ENCODE measurements around the gene CORO6.

- TF ChIP-seq POLR2A (IDR thresholded peaks at IDR 0.05): no peak
- TF ChIP-seq POLR2AphosphoS5 (IDR thresholded peaks at IDR 0.05): no peak
Observed at GRCh38 chr17:29629839-29630238, 7.1 kb upstream of the CORO6 start.

All from transverse colon (tissue), 3 donors.